K562 (cell line): ENCODE measurements around the gene C10orf105. TPM values are rescaled to one million over a fixed set of nuclear protein-coding genes. Genes with fewer than 3 reads are reported as not detected.

ENCODE experiments used
- ATAC-seq: fragments of 200-7000 bp; cut with Tn5 transposase; 3 replicates; pipeline ENCODE4 v1.9.1; 2020; ENCODE audit warnings: moderate library complexity
- BruUV-seq: library from RNA; stranded (reverse); fragments of 400-500 nt; replicated peaks from 2 replicates; lab custom pipeline; 2021; lab: Mats Ljungman, UMichigan
- CTCF ChIA-PET: fragments of 300-600 bp; formaldehyde crosslinking; extraction: SDS; loops from one replicate; lab custom pipeline; 2021; ENCODE audit warnings: low intra/inter-chr PET ratio; lab: Yijun Ruan, JAX
- POLR2A ChIA-PET: fragments of 300-600, 350-650 bp; sonication (Branson Sonifier 250); formaldehyde crosslinking; extraction: SDS; loops from one replicate; lab custom pipeline; 2021; ENCODE audit warnings: antibody characterized with exemption, inconsistent platforms; lab: Yijun Ruan, JAX
- DNase-seq, 4 experiments: peaks; one replicate each; pipeline versions ENCODE4 v3.0.0 to v3.0.0-alpha.2; 2011 to 2018; ENCODE audit warnings: low spot score in 3 of 4, mixed read lengths in 3 of 4; ENCODE audit errors: extremely low read depth in 1 of 4
- FAIRE-seq: peaks from 2 replicates; lab custom pipeline; 2011; peaks lifted over from hg19 to GRCh38; lab: Jason Lieb, UNC
- H2AFZ ChIP-seq: 2 replicates; pipeline ENCODE4 v1.6.0; 2011; ENCODE audit warnings: low read depth, low read length, control low read depth, inconsistent platforms
- H3K27ac ChIP-seq: fragments of 200-600 bp; 3 replicates; pipeline ENCODE4 v1.8.0; 2011; ENCODE audit warnings: low read depth, mild to moderate bottlenecking, control low read depth, inconsistent platforms, low read length, moderate library complexity, mixed read lengths; ENCODE audit errors: extremely low read depth
- H3K27me3 ChIP-seq, 2 experiments: fragments of 300-600 bp in 1 of 2; 2 replicates in 1 of 2; 3 replicates in 1 of 2; pipeline versions ENCODE4 v1.6.0 to v1.8.0; 2011; ENCODE audit warnings: inconsistent platforms in 2 of 2, low read length in 2 of 2, mild to moderate bottlenecking in 1 of 2, mixed read lengths in 1 of 2, moderate library complexity in 1 of 2; ENCODE audit not compliant: control insufficient read depth in 2 of 2, insufficient read depth in 2 of 2
- H3K36me3 ChIP-seq: fragments of 300-600 bp; 3 replicates; pipeline ENCODE4 v1.8.0; 2011; ENCODE audit warnings: mild to moderate bottlenecking, low read length, inconsistent platforms; ENCODE audit not compliant: control insufficient read depth, insufficient read depth
- H3K4me1 ChIP-seq, 2 experiments: fragments of 200-600 bp in 1 of 2; replicated peaks in 1 of 2; 2 replicates in 1 of 2; 3 replicates in 1 of 2; pipeline versions ENCODE4 v1.5.1 to v1.8.0; 2011; ENCODE audit warnings: inconsistent platforms in 2 of 2, low read length in 2 of 2, mild to moderate bottlenecking in 1 of 2, mixed read lengths in 1 of 2, moderate library complexity in 1 of 2; ENCODE audit not compliant: control insufficient read depth in 2 of 2, insufficient read depth in 2 of 2
- H3K4me2 ChIP-seq: 2 replicates; pipeline ENCODE4 v1.6.1; 2011; ENCODE audit warnings: low read length, control low read depth, inconsistent platforms, mixed read lengths; ENCODE audit not compliant: insufficient read depth
- H3K4me3 ChIP-seq: fragments of 200-600 bp; sonication (generic), shearing (Covaris generic); 2 replicates; pipeline ENCODE4 v1.5.1; 2016; ENCODE audit warnings: control low read depth, inconsistent platforms
- H3K79me2 ChIP-seq: fragments of 200-600 bp; 3 replicates; pipeline ENCODE4 v1.8.0; 2011; ENCODE audit warnings: low read length, inconsistent platforms; ENCODE audit not compliant: control insufficient read depth, insufficient read depth
- H3K9ac ChIP-seq, 2 experiments: 2 replicates each; pipeline versions ENCODE4 v1.6.0 to v1.6.1; 2011; ENCODE audit warnings: low read depth in 2 of 2, low read length in 2 of 2, control low read depth in 1 of 2, inconsistent platforms in 1 of 2, mild to moderate bottlenecking in 1 of 2, mixed read lengths in 1 of 2; ENCODE audit not compliant: insufficient read depth in 1 of 2
- H3K9me1 ChIP-seq: one replicate; pipeline ENCODE4 v1.6.0; 2011; ENCODE audit warnings: inconsistent platforms, mild to moderate bottlenecking, low read length, moderate library complexity; ENCODE audit not compliant: control insufficient read depth, insufficient read depth
- H3K9me3 ChIP-seq: replicated peaks from 2 replicates; pipeline ENCODE4 v1.5.1; 2011; ENCODE audit warnings: low read depth, low read length, inconsistent platforms; ENCODE audit not compliant: control insufficient read depth, insufficient read depth
- H4K20me1 ChIP-seq: replicated peaks from 2 replicates; pipeline ENCODE4 v1.6.1; 2011; ENCODE audit warnings: low read length, inconsistent platforms, mixed read lengths; ENCODE audit not compliant: control insufficient read depth, insufficient read depth
- SAFB ChIP-seq: fragments of 200-400 bp; formaldehyde crosslinking; IDR thresholded peaks from 2 replicates; pipeline ENCODE4 v1.6.1; 2017; ENCODE audit warnings: low read depth, low read length, borderline replicate concordance
- SMARCA5 ChIP-seq: fragments of 450-650 bp; IDR thresholded peaks from 2 replicates; pipeline ENCODE4 v1.6.1; 2016
- ZFP36 ChIP-seq: fragments of 150-350 bp; IDR thresholded peaks from 2 replicates; pipeline ENCODE4 v1.6.1; 2018; ENCODE audit warnings: low read length, low read depth; ENCODE audit not compliant: partially characterized antibody
- whole genome bisulfite sequencing: fragments of 100-300 bp; shearing (Covaris generic); methylation state at CpG from one replicate; pipeline ENCODE4 v1.1.6; 2016; ENCODE audit warnings: low coverage, mixed read lengths; ENCODE audit not compliant: insufficient coverage; ENCODE audit errors: missing lambda C conversion rate; 5-methylcytosine and 5-hydroxymethylcytosine counted together
- in situ Hi-C: fragments of 300-500 bp; cut with MboI; formaldehyde crosslinking; loops from 4 replicates; pipeline ENCODE4 v1.15.0; 2018; ENCODE audit warnings: inconsistent platforms, mixed read lengths
- intact Hi-C: fragments of 100-400 bp; cut with micrococcal nuclease; formaldehyde crosslinking; loops from 2 replicates; pipeline ENCODE4 v1.14.2; 2022
- polyA plus RNA-seq, 8 experiments: library from polyadenylated mRNA; depleted of rRNA in 4 of 8; stranded (reverse) in 5 of 8; unstranded in 3 of 8; fragments of >200 nt; fragmentation: Nextera tagmentation in 2 of 8; fragmentation: Illumina TruSeq in 1 of 8; extraction: Ambion mirVana in 2 of 8; extraction: Trizol in 1 of 8; gene quantifications; 2 replicates each; pipeline versions ENCODE4 v1.2.1 to v1.2.3, GENCODE V29; 2011 to 2014; ENCODE audit warnings: inconsistent platforms in 1 of 8, missing spikeins in 1 of 8
- total RNA-seq, 7 experiments: library from RNA; depleted of rRNA in 6 of 7; stranded (reverse); fragments of >200 nt in 6 of 7; fragmentation: Illumina TruSeq in 2 of 7; extraction: Trizol in 2 of 7; gene quantifications; 2 replicates each; pipeline versions ENCODE4 v1.2.1 to v1.2.3, GENCODE V29; 2011 to 2021; ENCODE audit warnings: low replicate concordance in 1 of 7

Gene C10orf105
- total and polyA plus RNA-seq, 9 of the 15 experiments (the other 6 are each of a cell fraction or from before 2014, with no cell fraction given) = 0.03 to 0.25 (median 0.04) TPM; not detected in 3

GRCh38 chr10:71706216-71707121 lies 13.1 kb downstream of the C10orf105 start:
- H3K9me3 ChIP-seq = no peaks in the 10 kb centered on the region
- peak overlapping the region in 1 of 2 experiments; percentile 37; a peak in 2 of 4 replicates for H3K9ac ChIP-seq
- no peaks in the 10 kb centered on the region for H3K36me3 ChIP-seq
- DNase-seq = no peak
- peaks cover under 1 to 53% of the 10 kb centered on the region in 2 experiments; a peak in 3 of 5 replicates for H3K4me1 ChIP-seq
- CTCF ChIA-PET = no interaction called here
- no peak overlapping the region for H3K4me2 ChIP-seq
- intact Hi-C loops = loop anchor here (5.0 to 10.0 kb wide), 2 partner anchors 84 to 188 kb away; no protein-coding TSS in a partner anchor
- no peaks in the 10 kb centered on the region for H3K27me3 ChIP-seq
- H4K20me1 ChIP-seq = no peaks in the 10 kb centered on the region
- BruUV-seq = no TSS peak
- H2AFZ ChIP-seq = no peak overlapping the region
- H3K79me2 ChIP-seq = no peaks in the 10 kb centered on the region
- TF ChIP-seq SAFB (no peak), SMARCA5 (no peak), ZFP36 (peak; percentile 31)
- no peak for ATAC-seq
- POLR2A ChIA-PET = interaction anchor here (0.6 to 1.4 kb wide), 9 partner anchors 8 to 99 kb away, joined by 3 to 5 read pairs (median 3); partner anchors contain the start of gene C10orf105
- H3K27ac ChIP-seq = no peak overlapping the region
- H3K9me1 ChIP-seq = no peaks in the 10 kb centered on the region
- WGBS = 52% methylated on average over 33 of the region's 35 CpGs
- no peak for FAIRE-seq
- in situ Hi-C loops = loop anchor here (10.0 kb wide), 1 partner anchor 322 kb away; no protein-coding TSS in a partner anchor
- H3K4me3 ChIP-seq = no peak overlapping the region
